Esophagus (tissue), 2 donors: ENCODE results near the gene IPO4. TPM values are rescaled to one million over a fixed set of nuclear protein-coding genes. Genes with fewer than 3 reads are reported as not detected.
"Not testable (repeated sequence)": the region's sequence is repeated elsewhere in the genome, so short reads cannot be mapped to it uniquely, and the experiment has no call there.

Source experiments
- H3K27ac ChIP-seq, 2 donors: one replicate each; pipeline ENCODE4 v1.5.1; 2013; ENCODE audit warnings: low read depth in 2 of 2, mild to moderate bottlenecking in 2 of 2, inconsistent platforms in 1 of 2, low read length in 1 of 2, moderate library complexity in 1 of 2
- H3K27me3 ChIP-seq, 2 donors: one replicate each; pipeline ENCODE4 v1.6.1; 2013; ENCODE audit warnings: low read length in 2 of 2, control low read depth in 1 of 2, mild to moderate bottlenecking in 1 of 2; ENCODE audit not compliant: insufficient read depth in 2 of 2, control insufficient read depth in 1 of 2
- H3K36me3 ChIP-seq, 2 donors: one replicate each; pipeline ENCODE4 v1.6.1; 2013; ENCODE audit warnings: low read length in 1 of 2; ENCODE audit not compliant: control insufficient read depth in 2 of 2, insufficient read depth in 2 of 2
- H3K4me1 ChIP-seq, 2 donors: one replicate each; pipeline ENCODE4 v1.6.1; 2013; ENCODE audit warnings: low read length in 1 of 2; ENCODE audit not compliant: control insufficient read depth in 2 of 2, insufficient read depth in 2 of 2
- H3K4me3 ChIP-seq, 2 donors: one replicate each; pipeline ENCODE4 v1.5.1; 2013; ENCODE audit warnings: low read length in 2 of 2, mild to moderate bottlenecking in 2 of 2, low read depth in 1 of 2, moderate library complexity in 1 of 2
- H3K9me3 ChIP-seq, 2 donors: one replicate each; pipeline ENCODE4 v1.6.1; 2013; ENCODE audit warnings: mild to moderate bottlenecking in 2 of 2, low read depth in 1 of 2, low read length in 1 of 2, moderate library complexity in 1 of 2; ENCODE audit not compliant: control insufficient read depth in 2 of 2, insufficient read depth in 1 of 2
- WGBS, 2 donors: extraction: QIAGEN DNeasy Blood & Tissue Kit; methylation state at CpG; one replicate each; pipeline ENCODE4 v1.1.7; 2013; 5-methylcytosine and 5-hydroxymethylcytosine counted together
- polyA plus RNA-seq, 2 donors: library from polyadenylated mRNA; stranded (reverse); fragments of 200-250 nt; gene quantifications; one replicate each; pipeline ENCODE4 v1.2.3, GENCODE V29; 2013
- donor health status: healthy with polysubstance abuse.
- donor health status: Bipolar disorder and iron deficiency.

Gene IPO4
- polyA plus RNA-seq, 2 donors: 12.3 to 23.5 TPM

- peaks cover 0 to 8% of the 10 kb centered on the region in 2 donors for H3K4me1 ChIP-seq
- peak within 1 kb of the TSS; percentile 96 to 97 for H3K27ac ChIP-seq
- 3 to 4% methylated on average over 38 of the region's 38 CpGs for WGBS, 2 donors
Observed at GRCh38 chr14:24232645-24233537, 44.3 kb upstream of the IPO4 start, which contains the start of gene GMPR2. Gene GMPR2, plus strand, starts transcription at chr14:24232929. Its CDS starts 325 bp downstream, at chr14:24233254.

GRCh38 chr14:24232121-24232644, 43.6 kb upstream of the IPO4 start, which contains the start of gene NEDD8:
Gene NEDD8, minus strand, starts transcription at chr14:24232367. Its CDS starts 100 bp downstream, at chr14:24232267.
- peak within 1 kb of the TSS; percentile 96 to 97 for H3K27ac ChIP-seq
- H3K27me3 ChIP-seq: no peaks in the 10 kb centered on the region
- H3K36me3 ChIP-seq: peaks cover 8 to 13% of the 10 kb centered on the region in 2 donors
- H3K4me1 ChIP-seq: peaks cover 0 to 8% of the 10 kb centered on the region in 2 donors
- WGBS, 2 donors: 0% methylated on average over 28 to 30 of the region's 30 CpGs
- H3K4me3 ChIP-seq: peak within 1 kb of the TSS; percentile 82
- no peaks in the 10 kb centered on the region for H3K9me3 ChIP-seq

More at GRCh38 chr14:24232645-24233537, 44.3 kb upstream of the IPO4 start, which contains the start of gene GMPR2:
- H3K9me3 ChIP-seq: no peaks in the 10 kb centered on the region
- no peaks in the 10 kb centered on the region for H3K27me3 ChIP-seq
- H3K4me3 ChIP-seq: peak within 1 kb of the TSS; percentile 82
- H3K36me3 ChIP-seq: peaks cover 11 to 19% of the 10 kb centered on the region in 2 donors

- Histone ChIP-seq H3K27me3 (no peaks in the 10 kb centered on the region), H3K4me3 (peak overlapping the region; percentile 82), H3K4me1 (peaks cover 0 to 7% of the 10 kb centered on the region in 2 donors), H3K27ac (peak overlapping the region; percentile 96 to 97), H3K36me3 (peaks cover 4 to 6% of the 10 kb centered on the region in 2 donors), H3K9me3 (no peaks in the 10 kb centered on the region)
- 9% methylated on average over 23 of the region's 23 CpGs for WGBS, 2 donors
Observed at GRCh38 chr14:24231263-24232120, 42.9 kb upstream of the IPO4 start.

GRCh38 chr14:24228902-24229301, 40.3 kb upstream of the IPO4 start:
- WGBS, 2 donors: 0 to 5% methylated on average over 1 of the region's 1 CpG
- Histone ChIP-seq H3K27me3 (no peaks in the 10 kb centered on the region), H3K4me3 (no peak overlapping the region)

GRCh38 chr14:24226473-24226872, 37.9 kb upstream of the IPO4 start:
- no peak overlapping the region for H3K4me3 ChIP-seq
- H3K9me3 ChIP-seq: no peaks in the 10 kb centered on the region
- H3K36me3 ChIP-seq: no peaks in the 10 kb centered on the region
- H3K27me3 ChIP-seq: no peaks in the 10 kb centered on the region
- H3K27ac ChIP-seq: no peak overlapping the region
- 78 to 83% methylated on average over 1 of the region's 1 CpG for WGBS, 2 donors
- peaks cover 0 to 4% of the 10 kb centered on the region in 2 donors for H3K4me1 ChIP-seq

More at GRCh38 chr14:24228902-24229301, 40.3 kb upstream of the IPO4 start:
- no peaks in the 10 kb centered on the region for H3K9me3 ChIP-seq
- no peaks in the 10 kb centered on the region for H3K36me3 ChIP-seq
- no peak overlapping the region for H3K27ac ChIP-seq
- H3K4me1 ChIP-seq: peaks cover 0 to 7% of the 10 kb centered on the region in 2 donors

GRCh38 chr14:24224618-24225071, 36.0 kb upstream of the IPO4 start:
- no peak overlapping the region for H3K27ac ChIP-seq
- H3K36me3 ChIP-seq: no peaks in the 10 kb centered on the region
- 84 to 87% methylated on average over 7 of the region's 7 CpGs for WGBS, 2 donors
- no peaks in the 10 kb centered on the region for H3K27me3 ChIP-seq
- H3K4me1 ChIP-seq: no peaks in the 10 kb centered on the region
- H3K9me3 ChIP-seq: no peaks in the 10 kb centered on the region
- H3K4me3 ChIP-seq: no peak overlapping the region

- not testable (repeated sequence) for H3K27ac ChIP-seq, H3K4me1 ChIP-seq, H3K27me3 ChIP-seq, H3K9me3 ChIP-seq, H3K36me3 ChIP-seq, H3K4me3 ChIP-seq
- WGBS, 2 donors: 99% methylated on average over 4 of the region's 4 CpGs
Observed at GRCh38 chr14:24222987-24223386, 34.4 kb upstream of the IPO4 start.

- Histone ChIP-seq H3K27me3 (no peaks in the 10 kb centered on the region), H3K4me1 (no peaks in the 10 kb centered on the region), H3K9me3 (no peaks in the 10 kb centered on the region), H3K36me3 (peaks cover 3 to 5% of the 10 kb centered on the region in 2 donors), H3K27ac (no peak overlapping the region), H3K4me3 (no peak overlapping the region)
- WGBS, 2 donors: 63% methylated on average over 3 of the region's 3 CpGs
Observed at GRCh38 chr14:24219521-24219920, 30.9 kb upstream of the IPO4 start.

GRCh38 chr14:24219080-24219479, 30.5 kb upstream of the IPO4 start:
- Histone ChIP-seq H3K4me3 (no peak overlapping the region), H3K9me3 (no peaks in the 10 kb centered on the region), H3K36me3 (peaks cover 3 to 5% of the 10 kb centered on the region in 2 donors), H3K27ac (no peak overlapping the region), H3K4me1 (no peaks in the 10 kb centered on the region), H3K27me3 (no peaks in the 10 kb centered on the region)
- WGBS, 2 donors: 93 to 96% methylated on average over 4 of the region's 4 CpGs
